GM19193 (cell line): ENCODE results near the gene ICAM2.

Source experiments
- POLR2A ChIP-seq: IDR thresholded peaks from 4 replicates; pipeline ENCODE4 v1.6.1; 2011; ENCODE audit not compliant: insufficient read depth, insufficient read length; ENCODE audit errors: extremely low read depth

ICAM2 gene

DNA sequence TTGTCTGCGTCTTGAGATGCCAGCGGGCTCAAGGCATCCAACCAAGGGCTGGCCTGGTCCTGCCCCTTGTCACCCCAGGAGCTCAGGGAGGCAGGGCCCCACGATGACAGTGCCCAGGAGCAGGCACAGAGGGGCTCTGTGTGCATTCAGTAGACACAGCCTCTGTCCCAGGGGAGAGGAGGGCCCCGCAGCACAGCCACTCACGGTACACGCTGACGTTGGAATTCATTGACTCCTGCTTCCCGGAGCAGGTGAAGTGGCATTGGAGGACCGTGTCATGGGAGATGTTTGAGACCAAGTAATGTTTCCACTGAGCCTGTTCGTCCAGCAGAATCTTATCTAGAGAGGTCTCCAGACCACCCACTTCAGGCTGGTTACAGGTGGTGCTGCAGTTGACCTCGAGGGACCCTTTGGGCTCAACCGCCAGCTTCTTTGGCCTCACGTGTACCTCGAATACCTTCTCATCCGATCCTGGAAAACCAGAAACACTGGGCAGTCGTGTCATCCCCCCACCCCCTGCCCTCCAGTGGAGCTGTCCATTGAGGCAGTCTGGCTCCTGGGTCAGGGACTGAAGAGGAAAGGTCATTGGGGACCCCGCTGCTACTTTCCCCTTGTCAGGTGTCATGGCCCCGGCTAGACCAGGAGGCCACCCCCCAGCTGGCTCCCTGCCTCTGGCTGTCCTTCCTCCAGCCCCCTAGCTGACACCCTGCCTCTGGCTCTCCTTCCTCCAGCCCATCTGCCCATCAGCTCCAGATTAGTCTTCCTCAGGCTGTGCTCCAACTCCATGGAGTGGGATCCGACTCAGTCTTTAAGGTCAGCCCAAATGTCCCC, 15.3 kb downstream of the ICAM2 start:
- TF ChIP-seq POLR2A, result no peak

DNA sequence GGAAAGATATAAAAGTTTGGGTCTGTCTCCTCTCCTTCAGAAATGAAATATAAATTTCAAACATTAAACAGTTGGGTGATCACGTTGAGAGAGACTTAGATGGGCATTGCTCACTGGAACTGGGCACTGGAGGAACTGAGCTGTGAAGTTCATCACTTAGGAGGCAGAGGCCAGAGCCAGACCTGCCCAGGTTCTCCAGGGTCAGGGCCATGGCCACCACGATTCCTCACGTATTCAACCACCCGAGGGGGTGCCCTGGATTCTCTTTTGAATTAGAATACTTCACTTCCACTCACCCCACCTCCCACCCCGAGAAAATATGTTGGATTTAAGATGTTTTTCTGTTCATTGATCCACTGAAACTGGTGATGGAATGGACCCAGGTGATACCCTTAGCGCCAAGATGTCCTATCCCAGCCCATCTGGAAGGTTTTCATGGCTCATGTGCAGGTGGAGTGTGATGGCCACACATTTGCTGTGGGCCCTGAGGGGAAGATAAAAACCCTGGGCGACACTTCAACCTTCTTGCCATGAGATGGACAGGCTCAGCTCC, 16.1 kb downstream of the ICAM2 start:
- no peak for TF ChIP-seq POLR2A

DNA sequence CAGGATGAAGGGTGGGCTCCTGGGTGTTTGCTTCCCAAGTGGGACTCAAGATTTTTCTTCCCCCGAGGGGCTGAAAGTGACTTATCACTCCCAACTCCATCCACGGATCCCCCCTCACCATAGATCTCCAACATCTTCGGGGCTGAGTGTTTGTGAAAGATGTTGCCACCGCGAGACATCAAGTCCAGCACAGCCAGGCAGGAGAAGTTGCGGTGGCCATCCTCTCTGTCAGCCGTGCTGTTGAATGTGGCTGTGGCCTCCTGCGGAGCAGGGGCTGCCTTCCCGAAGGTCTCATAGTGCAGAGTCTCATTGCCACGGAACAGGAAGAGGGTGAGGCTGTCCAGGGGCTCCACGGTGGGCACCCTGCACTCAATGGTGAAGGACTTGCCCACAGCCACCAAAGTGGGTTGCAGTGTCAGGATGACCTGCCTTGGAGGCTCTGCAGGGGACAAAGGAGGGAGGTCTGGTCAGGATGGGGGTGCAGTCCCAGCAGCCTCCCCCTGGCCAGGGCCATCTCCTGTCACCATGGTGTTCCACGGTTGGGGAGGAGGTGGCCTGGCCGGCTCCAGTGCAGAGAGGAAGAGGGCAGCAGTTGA, 16.8 kb downstream of the ICAM2 start:
- no peak for TF ChIP-seq POLR2A

DNA sequence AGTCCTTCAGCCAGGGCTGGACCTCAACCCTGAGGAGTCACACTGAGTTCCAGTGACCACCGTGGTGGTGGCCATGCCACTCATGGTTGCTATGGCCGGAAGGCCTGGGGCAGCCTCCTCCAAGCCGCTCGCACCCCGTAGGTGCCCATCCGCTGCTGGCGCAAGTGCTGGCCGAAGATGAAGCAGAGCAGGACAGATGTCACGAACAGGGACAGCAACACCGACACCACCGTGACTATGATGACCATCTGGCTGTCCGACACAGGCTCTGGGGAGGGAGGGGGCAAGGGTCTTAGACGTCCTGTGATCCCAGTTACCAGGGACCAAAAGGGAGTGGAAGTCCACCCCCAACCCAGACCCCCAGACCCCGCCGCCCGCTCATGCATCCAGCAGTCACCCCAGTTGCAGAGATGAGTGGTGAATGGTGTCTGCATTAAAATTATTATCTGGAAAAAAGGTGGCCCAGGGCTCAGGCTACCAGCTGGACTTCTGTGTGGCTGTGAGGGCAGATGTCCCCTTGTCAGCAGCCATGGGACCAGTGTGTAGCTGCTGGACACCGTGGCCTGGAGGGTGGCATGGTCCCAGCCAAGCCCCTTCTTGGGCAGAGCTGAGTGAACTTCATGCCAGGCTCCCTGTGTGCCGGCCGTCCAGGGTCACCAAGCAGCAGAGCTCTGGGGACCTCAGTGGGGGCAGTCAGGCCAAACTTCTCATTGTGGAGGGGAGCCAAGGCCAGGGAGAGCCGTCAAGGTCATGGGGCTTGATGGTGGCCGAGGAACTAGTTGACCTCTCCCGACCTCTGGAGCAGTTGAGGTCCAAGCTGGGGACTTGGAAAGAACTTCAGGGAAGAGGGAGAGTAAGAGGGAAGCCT, 17.5 kb downstream of the ICAM2 start:
- no peak for TF ChIP-seq POLR2A

DNA sequence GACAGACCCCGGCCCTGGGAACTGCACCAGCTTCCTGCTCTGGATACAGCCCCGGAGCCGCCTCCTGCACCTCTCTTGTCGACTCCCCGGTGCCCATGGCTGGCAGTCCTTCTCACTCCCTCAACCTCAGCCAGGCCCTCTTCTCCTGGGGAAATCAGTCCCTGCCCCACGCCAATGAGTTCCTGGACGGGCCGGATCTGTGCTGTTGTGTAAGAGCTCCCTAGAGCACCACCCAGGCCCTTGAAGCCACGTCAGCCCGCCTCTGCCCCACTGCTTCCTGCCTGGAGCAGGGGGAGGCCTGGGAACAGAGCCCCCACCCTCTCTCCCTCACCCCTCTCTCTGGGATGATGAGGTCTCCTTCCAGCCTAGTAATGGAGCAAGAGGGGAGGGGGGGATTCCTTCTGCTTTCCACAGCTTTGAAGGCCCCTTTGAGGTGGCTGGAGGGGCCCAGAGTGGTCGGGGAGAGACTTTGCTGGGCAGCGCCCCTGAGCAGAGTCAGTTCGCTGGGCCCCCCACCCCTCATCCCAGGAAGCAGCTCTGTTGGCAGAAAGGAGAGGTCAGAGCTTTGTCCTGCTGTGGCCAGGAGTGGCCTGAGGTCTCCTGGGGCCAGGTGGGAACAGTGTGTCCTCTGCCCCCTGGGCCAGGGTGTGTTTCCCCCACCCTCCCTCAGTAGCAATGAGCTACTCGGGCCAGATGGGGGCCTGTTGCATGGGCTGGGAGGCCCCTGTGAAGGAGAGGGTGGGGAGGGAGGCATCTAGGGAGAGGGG, 18.5 kb downstream of the ICAM2 start:
- TF ChIP-seq POLR2A, result no peak

DNA sequence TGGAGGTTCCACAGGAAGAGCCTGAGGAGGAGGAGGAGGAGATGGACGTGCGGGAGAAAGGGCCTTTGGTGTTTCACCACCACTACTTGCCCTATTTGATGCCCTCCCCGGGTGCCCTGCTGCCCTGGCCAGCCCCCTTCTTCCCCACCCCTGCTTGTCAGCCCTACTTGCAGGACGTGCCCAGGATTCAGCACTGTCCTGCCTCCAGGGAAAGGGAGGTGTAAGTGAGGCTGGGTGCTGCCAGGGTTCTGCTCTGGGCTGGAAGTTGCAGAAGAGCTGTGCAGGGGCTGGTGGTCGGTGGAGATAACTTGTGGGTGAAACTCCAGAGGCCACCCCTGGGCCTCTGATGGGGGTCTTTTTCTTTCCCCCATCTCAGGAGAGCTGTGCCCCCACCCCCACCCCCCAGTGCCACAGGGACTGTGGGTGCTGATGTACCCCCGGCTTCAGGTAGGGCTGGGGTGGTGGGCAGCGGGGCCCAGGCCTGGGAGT, 19.3 kb downstream of the ICAM2 start:
- TF ChIP-seq POLR2A, result no peak

DNA sequence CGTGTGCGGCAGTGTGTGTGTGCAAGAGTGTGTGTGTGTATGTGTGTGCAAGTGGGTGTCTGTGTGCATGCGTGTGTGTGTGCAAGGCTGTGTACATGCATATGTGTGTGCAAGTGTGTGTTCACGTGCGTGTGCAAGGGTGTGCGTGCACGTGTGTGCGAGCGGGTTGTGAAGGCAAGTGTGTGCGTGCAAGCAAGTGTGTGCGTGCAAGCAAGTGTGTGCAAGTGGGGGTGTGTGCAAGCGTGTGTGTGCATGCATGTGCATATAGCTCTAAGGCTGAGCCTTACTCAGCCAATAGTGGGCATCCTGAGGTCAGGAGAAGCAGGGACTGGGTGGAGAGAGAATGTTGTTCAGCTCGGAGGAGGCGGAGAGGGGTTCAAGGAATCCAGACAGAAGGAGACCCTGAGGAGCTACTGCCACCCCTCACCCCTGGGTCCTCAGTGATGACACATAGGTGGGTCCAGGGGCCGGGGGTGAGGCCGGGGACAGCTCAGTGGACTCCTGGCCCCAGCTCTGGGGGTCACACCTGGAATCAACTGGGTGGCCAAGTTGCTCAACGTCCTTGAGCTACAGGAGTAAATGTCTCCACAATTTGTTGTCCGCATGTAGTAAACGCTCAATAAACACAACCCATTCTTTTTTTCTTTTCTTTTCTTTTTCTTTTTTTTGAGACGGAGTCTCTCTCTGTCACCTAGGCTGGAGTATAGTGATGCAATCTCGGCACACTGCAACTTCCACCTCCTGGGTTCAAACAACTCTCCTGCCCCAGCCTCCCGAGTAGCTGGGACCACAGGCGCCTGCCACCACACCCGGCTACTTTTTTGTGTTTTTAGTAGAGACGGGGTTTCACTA, 20.5 kb downstream of the ICAM2 start:
- no peak for TF ChIP-seq POLR2A

DNA sequence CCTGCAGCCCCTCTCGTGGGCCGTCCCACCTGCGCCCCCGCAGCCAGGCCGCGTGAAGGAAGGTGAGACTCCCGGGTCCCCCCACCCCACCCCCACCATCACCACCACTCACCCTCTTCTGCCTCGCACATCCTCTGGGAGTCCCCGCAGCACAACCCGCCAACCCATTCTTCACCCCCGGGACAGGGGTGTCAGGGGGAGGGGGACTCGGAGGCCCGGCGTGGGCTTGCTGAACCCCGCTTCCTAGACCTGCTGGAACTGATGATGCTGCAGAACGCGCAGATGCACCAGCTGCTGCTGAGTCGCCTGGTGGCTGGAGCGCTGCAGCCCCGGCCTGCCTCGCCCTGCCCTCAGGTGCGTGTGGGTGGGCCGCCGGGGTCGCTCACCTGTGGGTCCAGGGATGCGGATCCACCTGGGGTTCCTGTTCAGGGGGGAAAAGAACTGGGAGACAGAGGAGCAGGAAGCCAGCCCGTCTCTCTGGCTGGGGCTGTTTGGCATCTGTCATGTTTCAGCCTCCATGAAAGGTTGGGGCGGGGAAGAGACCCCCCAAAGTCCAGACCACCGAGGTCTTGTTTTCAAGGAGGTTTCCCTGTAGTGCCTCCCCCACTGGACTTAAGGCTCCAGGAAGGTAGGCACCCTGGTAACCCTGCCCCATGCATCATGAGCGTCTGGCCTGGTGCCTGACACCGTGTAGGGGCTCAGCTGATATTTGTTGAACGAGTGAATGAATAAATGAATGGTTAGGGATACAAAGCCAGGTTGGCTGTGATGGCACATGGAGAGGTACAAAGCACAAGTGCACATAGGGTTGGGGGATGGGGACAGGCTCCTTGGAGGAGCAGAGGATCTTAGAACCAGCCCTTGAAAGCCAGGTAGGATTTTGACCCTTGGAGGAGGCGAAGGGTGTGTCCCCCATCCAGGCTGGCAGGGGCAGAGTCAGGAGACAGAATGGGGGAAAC, 21.4 kb downstream of the ICAM2 start:
- TF ChIP-seq POLR2A, result no peak

DNA sequence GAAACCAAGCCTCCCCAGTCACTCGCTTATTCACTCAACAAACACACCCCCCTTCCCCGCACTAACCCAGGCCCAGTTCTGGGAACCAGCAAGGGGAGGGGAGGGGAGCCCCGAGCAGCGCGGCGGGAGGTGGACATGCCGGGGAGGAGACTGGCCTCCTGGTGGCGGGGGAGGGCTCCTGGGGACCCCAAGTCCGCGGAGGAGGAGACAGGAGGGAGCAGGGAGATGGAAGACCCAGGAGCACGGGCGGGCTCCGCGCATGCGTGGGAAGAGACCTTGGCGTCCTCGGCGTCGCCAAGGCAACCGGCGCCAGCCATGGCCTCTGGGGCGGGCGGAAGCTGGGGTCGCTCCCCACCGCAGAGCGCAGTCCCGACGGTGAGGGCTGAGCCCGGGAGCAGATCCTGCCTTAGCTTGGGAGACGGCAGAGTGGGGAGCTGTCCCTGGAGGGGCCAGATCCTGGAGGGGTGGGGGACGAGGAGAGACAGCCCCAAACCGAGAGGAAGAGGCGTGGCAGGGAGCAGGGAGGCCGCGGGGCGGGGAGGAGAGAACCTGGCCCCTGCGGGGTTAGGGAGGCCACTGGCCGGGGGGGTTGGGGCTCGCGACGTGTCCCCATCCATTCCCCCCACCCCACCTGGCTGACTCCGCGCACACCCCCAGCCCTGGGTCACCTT, 22.2 kb downstream of the ICAM2 start, which contains the start of gene PRR29:
Gene PRR29 (plus strand): TSS at position 302 of the 671 bp plus-strand sequence. CDS start 14 bp downstream, at position 316.
- TF ChIP-seq POLR2A, result no peak

DNA sequence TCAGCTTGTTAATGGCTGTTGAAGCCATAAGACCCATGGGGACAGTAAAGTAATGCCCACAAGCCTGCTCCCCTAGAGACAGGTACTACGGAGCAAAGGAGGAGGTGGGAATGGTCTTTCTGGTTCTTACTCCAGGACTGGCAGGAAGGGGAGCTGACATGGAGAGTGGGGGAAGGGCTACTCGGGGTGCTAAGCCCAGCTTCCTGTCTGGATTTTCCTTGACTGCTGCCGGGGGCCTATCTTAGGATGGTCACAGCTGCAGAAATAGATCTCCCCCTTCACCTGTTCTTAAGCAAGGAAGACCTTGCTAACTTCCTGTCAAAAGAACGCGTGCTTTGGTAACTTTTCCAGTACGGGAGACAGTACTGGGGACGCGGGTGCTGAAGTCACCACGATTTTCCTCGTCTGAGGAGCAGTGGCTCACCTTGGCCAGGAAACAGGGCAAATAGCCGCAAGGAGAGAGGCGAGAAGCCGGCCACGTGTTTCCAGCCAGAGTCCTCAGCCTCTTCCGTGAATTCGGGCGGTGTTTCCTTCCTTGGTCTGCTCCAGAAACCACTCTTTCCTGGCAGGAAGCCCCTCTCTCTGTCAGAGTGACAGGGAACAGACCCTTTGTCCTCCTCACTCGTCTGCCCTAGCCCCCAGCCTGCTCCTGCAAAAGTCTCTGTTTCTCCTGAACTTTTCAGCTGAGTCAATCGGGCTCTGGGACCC, 22.9 kb downstream of the ICAM2 start:
- TF ChIP-seq POLR2A, result no peak
